CD4-positive, CD25-positive, alpha-beta regulatory T cell (primary cell): Measurements from ENCODE around the gene PBOV1. TPM values are rescaled to one million over a fixed set of nuclear protein-coding genes. Genes with fewer than 3 reads are reported as not detected.
A peak's percentile ranks its signal among the peaks of the same experiment; 100 is the strongest.

Experiments used
- ATAC-seq, 2 donors: fragments of 150-1000 bp; cut with Tn5 transposase; one replicate each; pipeline ENCODE4 v1.10.0; 2021; ENCODE audit warnings: low read depth in 2 of 2, moderate number of reproducible peaks in 2 of 2, moderate library complexity in 1 of 2
- DNase-seq, 3 donors: peaks; one replicate each; pipeline versions ENCODE4 v3.0.0 to v3.0.0-alpha.2; 2012 to 2022; ENCODE audit warnings: mixed read lengths in 1 of 3
- H3K27ac ChIP-seq: one replicate; pipeline ENCODE4 v1.7.0; 2013; ENCODE audit warnings: mild to moderate bottlenecking, low read length; ENCODE audit not compliant: insufficient read depth, poor library complexity, severe bottlenecking
- H3K27me3 ChIP-seq: one replicate; pipeline ENCODE4 v1.7.0; 2013; ENCODE audit warnings: low read length; ENCODE audit not compliant: control insufficient read depth, insufficient read depth
- H3K36me3 ChIP-seq: one replicate; pipeline ENCODE4 v1.7.0; 2013; ENCODE audit warnings: mild to moderate bottlenecking, low read length, moderate library complexity; ENCODE audit not compliant: control insufficient read depth, insufficient read depth
- H3K4me1 ChIP-seq: 2 replicates; pipeline ENCODE4 v1.7.0; 2013; ENCODE audit warnings: mild to moderate bottlenecking, low read length; ENCODE audit not compliant: insufficient read depth, control insufficient read depth, poor library complexity, severe bottlenecking
- H3K4me3 ChIP-seq: one replicate; pipeline ENCODE4 v1.7.0; 2013; ENCODE audit warnings: low read depth, mild to moderate bottlenecking, low read length, moderate library complexity
- H3K9me3 ChIP-seq, 2 experiments: 1 replicate in 1 of 2; 2 replicates in 1 of 2; pipeline ENCODE4 v1.7.0; 2013; ENCODE audit warnings: low read length in 2 of 2, mild to moderate bottlenecking in 1 of 2, moderate library complexity in 1 of 2; ENCODE audit not compliant: control insufficient read depth in 2 of 2
- H3K27ac Mint-ChIP-seq, 3 donors: one replicate each; pipeline ENCODE4 v1.8.0; 2020 to 2022; ENCODE audit warnings: mild to moderate bottlenecking in 3 of 3, mixed read lengths in 3 of 3, moderate library complexity in 2 of 3
- H3K27me3 Mint-ChIP-seq: one replicate; pipeline ENCODE4 v1.8.0; 2022; ENCODE audit warnings: mild to moderate bottlenecking, mixed read lengths
- H3K36me3 Mint-ChIP-seq: one replicate; pipeline ENCODE4 v1.8.0; 2020; ENCODE audit warnings: mixed read lengths
- H3K4me1 Mint-ChIP-seq, 4 donors: one replicate each; pipeline ENCODE4 v1.8.0; 2020 to 2022; ENCODE audit warnings: mixed read lengths in 4 of 4, mild to moderate bottlenecking in 1 of 4
- H3K4me3 Mint-ChIP-seq, 4 donors: one replicate each; pipeline ENCODE4 v1.8.0; 2020 to 2022; ENCODE audit warnings: mild to moderate bottlenecking in 4 of 4, mixed read lengths in 4 of 4, moderate library complexity in 3 of 4
- H3K9me3 Mint-ChIP-seq, 7 donors: one replicate each; pipeline ENCODE4 v1.8.0; 2020 to 2022; ENCODE audit warnings: mixed read lengths in 7 of 7, mild to moderate bottlenecking in 3 of 7, moderate library complexity in 2 of 7
- polyA plus RNA-seq, 4 donors: library from polyadenylated mRNA; unstranded; fragments of 300-500 nt; fragmentation: Illumina TruSeq; gene quantifications; one replicate each; pipeline ENCODE4 v1.2.3, GENCODE V29; 2021
- total RNA-seq: library from RNA; stranded (reverse); gene quantifications from one replicate; pipeline ENCODE4 v1.2.3, GENCODE V29; 2022

The PBOV1 gene
- total and polyA plus RNA-seq, 5 donors from 2014 or later: not detected

DNA sequence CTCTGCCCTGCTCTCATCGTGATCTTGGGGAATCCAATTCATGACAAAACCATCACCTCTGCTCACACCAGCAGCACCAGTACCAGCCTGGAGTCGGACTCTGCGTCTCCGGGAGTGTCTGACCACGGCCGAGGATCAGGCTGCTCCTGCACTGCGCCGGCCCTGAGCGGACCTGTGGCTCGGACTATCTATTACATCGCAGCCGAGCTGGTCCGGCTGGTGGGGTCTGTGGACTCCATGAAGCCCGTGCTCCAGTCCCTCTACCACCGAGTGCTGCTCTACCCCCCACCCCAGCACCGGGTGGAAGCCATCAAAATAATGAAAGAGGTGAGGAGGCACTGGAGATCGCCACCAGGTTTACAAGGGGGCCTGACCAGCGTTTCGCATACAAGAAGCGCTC lies 37.2 kb upstream of the PBOV1 start:
- H3K4me3 Mint-ChIP-seq: no peak overlapping the region
- H3K9me3 Mint-ChIP-seq: peaks cover 0 to 2% (median 0%) of the 10 kb centered on the region in 7 donors
- no peaks in the 10 kb centered on the region for H3K4me1 Mint-ChIP-seq
- Histone ChIP-seq H3K27me3 (no peaks in the 10 kb centered on the region), H3K4me1 (no peaks in the 10 kb centered on the region), H3K4me3 (no peak overlapping the region), H3K9me3 (no peaks in the 10 kb centered on the region), H3K36me3 (no peaks in the 10 kb centered on the region), H3K27ac (no peak overlapping the region)
- DNase-seq (no peak), ATAC-seq (no peak)
- no peak overlapping the region for H3K27ac Mint-ChIP-seq
- peaks cover 9% of the 10 kb centered on the region for H3K27me3 Mint-ChIP-seq
- H3K36me3 Mint-ChIP-seq: no peaks in the 10 kb centered on the region

DNA sequence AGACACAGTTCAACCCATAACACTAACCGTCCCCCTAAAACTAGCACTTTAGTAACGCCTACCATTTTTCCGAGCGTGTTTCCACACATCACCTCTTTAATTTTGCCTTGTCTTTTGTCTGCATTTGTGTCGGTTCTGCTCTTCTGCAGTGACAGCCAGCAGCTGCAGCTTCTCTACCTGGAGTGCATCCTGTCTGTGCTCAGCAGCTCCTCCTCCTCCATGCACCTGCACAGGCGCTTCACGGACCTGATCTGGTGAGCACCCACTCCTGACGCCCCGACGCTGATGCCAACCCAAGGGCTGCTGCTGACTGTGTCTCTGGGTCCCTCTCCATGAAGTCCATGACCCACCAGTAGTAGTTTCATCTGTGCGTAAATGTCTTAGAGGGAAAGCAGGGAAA lies 35.4 kb upstream of the PBOV1 start:
- Histone ChIP-seq H3K27me3 (no peaks in the 10 kb centered on the region), H3K4me1 (no peaks in the 10 kb centered on the region), H3K9me3 (no peaks in the 10 kb centered on the region), H3K4me3 (no peak overlapping the region), H3K27ac (no peak overlapping the region), H3K36me3 (no peaks in the 10 kb centered on the region)
- Mint-ChIP-seq H3K27ac (no peak overlapping the region), H3K4me3 (no peak overlapping the region), H3K9me3 (peaks cover 0 to 2% (median 0%) of the 10 kb centered on the region in 7 donors), H3K4me1 (no peaks in the 10 kb centered on the region), H3K36me3 (no peaks in the 10 kb centered on the region), H3K27me3 (peaks cover 9% of the 10 kb centered on the region)
- no peak for DNase-seq
- ATAC-seq: no peak

DNA sequence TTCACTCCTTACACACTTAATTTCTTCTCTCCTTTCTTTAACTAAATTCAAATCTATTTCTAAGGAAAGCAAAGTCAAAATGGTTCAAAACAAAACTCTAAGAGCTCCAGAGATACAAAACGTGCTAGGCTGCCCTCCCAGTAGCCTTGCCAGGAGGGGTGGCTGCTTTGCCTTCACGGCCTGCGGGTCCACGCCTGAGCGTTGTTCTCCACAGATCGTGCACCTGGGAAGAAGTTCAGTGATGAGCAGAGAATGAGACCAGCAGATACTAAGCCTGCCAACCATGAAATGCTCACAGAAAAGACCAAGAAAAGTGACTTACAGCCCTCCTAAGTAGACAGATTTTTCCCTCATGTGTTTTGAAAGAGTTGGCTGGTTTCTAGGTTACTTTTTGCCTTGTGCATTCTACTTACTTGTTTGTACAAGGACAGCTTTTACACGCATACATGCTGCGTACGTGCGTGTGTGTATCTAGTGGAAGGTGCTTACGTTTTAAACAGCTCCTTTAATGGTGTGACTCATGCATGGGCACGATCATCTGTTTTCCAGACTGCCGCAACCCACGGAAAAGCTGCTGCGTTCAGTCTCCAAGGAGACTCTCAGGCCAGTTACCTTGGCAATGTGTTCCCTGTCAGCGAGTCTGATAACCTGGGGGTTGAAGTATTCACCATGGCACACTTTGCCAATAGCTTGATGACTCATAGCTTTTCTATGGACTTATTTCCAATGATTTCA lies 32.4 kb upstream of the PBOV1 start:
- H3K4me1 Mint-ChIP-seq: no peaks in the 10 kb centered on the region
- no peaks in the 10 kb centered on the region for H3K36me3 ChIP-seq
- H3K9me3 ChIP-seq: no peaks in the 10 kb centered on the region
- no peaks in the 10 kb centered on the region for H3K4me1 ChIP-seq
- no peak overlapping the region for H3K4me3 ChIP-seq
- H3K9me3 Mint-ChIP-seq: peaks cover 0 to 2% (median 0%) of the 10 kb centered on the region in 7 donors
- H3K4me3 Mint-ChIP-seq: no peak overlapping the region
- no peak for DNase-seq
- H3K36me3 Mint-ChIP-seq: no peaks in the 10 kb centered on the region
- no peaks in the 10 kb centered on the region for H3K27me3 Mint-ChIP-seq
- no peak overlapping the region for H3K27ac Mint-ChIP-seq
- H3K27ac ChIP-seq: no peak overlapping the region
- ATAC-seq: no peak
- no peaks in the 10 kb centered on the region for H3K27me3 ChIP-seq

DNA sequence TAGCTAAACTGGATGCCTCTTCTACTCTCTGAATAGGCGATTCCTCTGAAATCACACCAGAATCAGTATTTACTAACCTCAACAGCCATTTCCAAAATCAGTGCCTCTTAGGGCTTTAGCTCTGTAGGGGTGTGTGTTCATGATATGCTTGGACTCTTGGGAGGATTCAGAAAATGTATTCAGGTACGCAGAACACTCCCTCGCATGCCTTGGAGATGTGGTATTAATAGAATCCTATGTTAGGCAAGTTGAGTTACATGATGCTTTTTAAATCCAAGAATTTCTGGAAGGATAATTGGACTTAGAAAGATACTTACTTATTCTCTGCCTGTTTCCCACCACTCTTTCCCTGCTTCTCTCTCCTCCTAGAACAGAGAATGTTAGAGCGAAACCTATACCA lies 31.8 kb upstream of the PBOV1 start:
- ATAC-seq: no peak
- H3K9me3 ChIP-seq: no peaks in the 10 kb centered on the region
- no peaks in the 10 kb centered on the region for H3K36me3 ChIP-seq

DNA sequence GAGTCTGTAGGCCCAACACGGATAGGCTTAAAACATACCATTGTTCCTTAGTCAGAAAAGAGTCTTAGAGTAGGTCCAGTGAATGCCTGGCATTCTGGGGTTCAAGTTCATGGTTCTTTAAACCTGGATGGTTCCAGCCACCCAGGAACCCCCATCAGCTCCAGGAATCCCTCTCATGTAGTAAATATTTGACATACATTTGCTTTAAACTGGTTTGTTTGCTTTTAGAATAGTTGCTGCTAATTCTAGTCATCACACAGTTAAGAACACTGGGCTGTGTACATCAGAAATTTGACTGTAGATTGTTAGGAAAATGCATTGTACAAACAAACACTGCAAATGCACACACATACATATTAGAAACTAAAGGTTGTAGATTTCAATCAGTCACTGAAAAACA lies 30.6 kb upstream of the PBOV1 start:
- H3K4me1 ChIP-seq: no peaks in the 10 kb centered on the region
- no peak overlapping the region for H3K27ac Mint-ChIP-seq

More for the DNA sequence above, 31.8 kb upstream of the PBOV1 start:
- Mint-ChIP-seq H3K4me1 (no peaks in the 10 kb centered on the region), H3K4me3 (no peak overlapping the region), H3K27ac (no peak overlapping the region), H3K9me3 (peaks cover 0 to 2% (median 0%) of the 10 kb centered on the region in 7 donors), H3K36me3 (no peaks in the 10 kb centered on the region), H3K27me3 (no peaks in the 10 kb centered on the region)
- Histone ChIP-seq H3K4me1 (no peaks in the 10 kb centered on the region), H3K27me3 (no peaks in the 10 kb centered on the region), H3K27ac (no peak overlapping the region), H3K4me3 (no peak overlapping the region)
- no peak for DNase-seq

DNA sequence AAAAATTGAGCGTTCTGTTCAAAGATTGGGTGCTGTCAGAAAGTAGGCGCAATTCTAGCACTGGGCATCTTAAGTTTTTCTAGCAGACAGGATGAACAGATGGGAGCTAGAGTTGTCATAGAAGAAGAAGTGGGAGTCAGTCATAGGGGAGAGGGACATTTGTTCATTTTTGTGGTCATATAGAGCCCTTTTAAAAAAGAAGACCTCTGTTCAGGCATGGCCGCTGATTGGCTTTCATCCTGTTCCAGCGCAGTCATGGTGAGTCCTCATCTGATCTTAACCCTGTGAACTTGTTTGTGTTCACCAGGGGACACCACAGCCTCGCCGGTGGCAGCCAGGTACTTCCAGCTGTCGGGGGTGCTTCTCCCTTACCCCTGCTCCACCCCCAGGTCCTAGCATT lies 29.7 kb upstream of the PBOV1 start:
- Histone ChIP-seq H3K9me3 (no peaks in the 10 kb centered on the region), H3K4me1 (no peaks in the 10 kb centered on the region), H3K4me3 (no peak overlapping the region), H3K27ac (no peak overlapping the region), H3K36me3 (no peaks in the 10 kb centered on the region), H3K27me3 (no peaks in the 10 kb centered on the region)
- Mint-ChIP-seq H3K4me1 (no peaks in the 10 kb centered on the region), H3K36me3 (no peaks in the 10 kb centered on the region), H3K27ac (peak overlapping the region in 1 of 3 donors; percentile 18), H3K9me3 (no peaks in the 10 kb centered on the region), H3K4me3 (no peak overlapping the region), H3K27me3 (no peaks in the 10 kb centered on the region)
- ATAC-seq (no peak), DNase-seq (no peak)

More for the DNA sequence above, 30.6 kb upstream of the PBOV1 start:
- Histone ChIP-seq H3K36me3 (no peaks in the 10 kb centered on the region), H3K4me3 (no peak overlapping the region), H3K27ac (no peak overlapping the region), H3K9me3 (no peaks in the 10 kb centered on the region), H3K27me3 (no peaks in the 10 kb centered on the region)
- no peaks in the 10 kb centered on the region for H3K27me3 Mint-ChIP-seq
- ATAC-seq (no peak), DNase-seq (no peak)
- H3K4me3 Mint-ChIP-seq: no peak overlapping the region
- H3K9me3 Mint-ChIP-seq: peaks cover 0 to 2% (median 0%) of the 10 kb centered on the region in 7 donors
- H3K4me1 Mint-ChIP-seq: no peaks in the 10 kb centered on the region
- H3K36me3 Mint-ChIP-seq: no peaks in the 10 kb centered on the region

DNA sequence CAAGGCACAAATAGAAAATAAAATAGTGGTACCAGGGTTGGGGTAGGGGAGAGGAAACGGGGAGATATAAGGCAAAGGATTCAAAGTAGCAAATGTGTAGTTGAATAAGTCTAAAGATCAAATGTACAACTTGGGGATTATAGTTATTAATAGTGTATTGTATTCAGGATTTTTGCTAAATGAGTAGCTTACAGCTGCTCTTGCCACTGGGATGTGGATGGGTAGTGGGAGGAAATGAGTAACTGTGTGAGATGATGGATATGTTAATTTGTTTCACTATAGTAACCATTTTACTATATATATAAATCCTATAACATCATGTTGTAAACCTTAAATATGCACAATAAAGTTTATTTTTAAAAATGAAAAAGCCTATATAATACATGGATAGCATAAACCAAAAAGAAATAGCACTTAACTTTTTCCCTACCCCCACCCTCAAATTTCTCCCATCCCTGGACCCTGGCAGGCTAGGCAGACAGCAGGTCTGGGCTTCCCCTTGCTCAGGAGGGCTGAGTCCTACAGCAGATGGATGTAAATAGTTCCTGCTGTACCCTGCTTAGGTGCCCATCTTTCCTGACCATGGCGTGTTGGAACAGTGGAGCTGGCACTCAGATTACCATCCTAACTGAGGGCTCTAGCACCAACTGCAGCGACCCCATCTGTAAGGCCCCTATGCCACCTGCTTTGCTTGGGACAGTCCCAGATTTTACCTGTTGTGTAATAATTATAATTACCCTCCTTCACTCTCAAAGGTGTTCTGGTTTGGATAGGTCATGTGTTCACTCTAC lies 28.6 kb upstream of the PBOV1 start:
- H3K9me3 Mint-ChIP-seq: no peaks in the 10 kb centered on the region
- H3K27me3 ChIP-seq: no peaks in the 10 kb centered on the region
- no peaks in the 10 kb centered on the region for H3K27me3 Mint-ChIP-seq
- H3K4me3 ChIP-seq: no peak overlapping the region
- H3K4me1 ChIP-seq: no peaks in the 10 kb centered on the region
- no peak overlapping the region for H3K27ac Mint-ChIP-seq
- H3K4me1 Mint-ChIP-seq: no peaks in the 10 kb centered on the region
- no peaks in the 10 kb centered on the region for H3K36me3 ChIP-seq
- H3K4me3 Mint-ChIP-seq: no peak overlapping the region
- ATAC-seq (no peak), DNase-seq (no peak)
- no peaks in the 10 kb centered on the region for H3K9me3 ChIP-seq
- no peak overlapping the region for H3K27ac ChIP-seq
- H3K36me3 Mint-ChIP-seq: no peaks in the 10 kb centered on the region
